Gastroesophageal sphincter (tissue), 3 donors: ENCODE measurements around the gene RFNG.

Experiments
- CTCF ChIP-seq, 4 experiments: fragments of 200-600 bp in 2 of 4; fragments of 450-650 bp in 2 of 4; sonication (generic) in 1 of 4; IDR thresholded peaks; one replicate each; pipeline ENCODE4 v1.5.1; 2017 to 2019; ENCODE audit warnings: antibody characterized with exemption in 4 of 4, mild to moderate bottlenecking in 2 of 4, moderate library complexity in 2 of 4
- POLR2A ChIP-seq, 2 donors: fragments of 450-650 bp; IDR thresholded peaks; one replicate each; pipeline ENCODE4 v1.6.1; 2017; ENCODE audit warnings: antibody characterized with exemption in 2 of 2, mild to moderate bottlenecking in 2 of 2, moderate library complexity in 1 of 2
- POLR2AphosphoS5 ChIP-seq: sonication (generic); formaldehyde crosslinking; IDR thresholded peaks from one replicate; pipeline ENCODE4 v1.6.1; 2017; ENCODE audit warnings: antibody characterized with exemption

- TF ChIP-seq POLR2A (IDR thresholded peaks at IDR 0.05) = no peak
- no peak for TF ChIP-seq CTCF (IDR thresholded peaks at IDR 0.05)
- no peak for TF ChIP-seq POLR2AphosphoS5
Measured at GRCh38 chr17:82014432-82014831, 37.2 kb downstream of the RFNG start.
